Ascending aorta (tissue), 2 donors: ENCODE data around the gene KLHL17. TPM values are rescaled to one million over a fixed set of nuclear protein-coding genes. Genes with fewer than 3 reads are reported as not detected.

Experiments used
- DNase-seq, 2 donors: peaks; one replicate each; pipeline ENCODE4 v3.0.0-alpha.2; 2019; ENCODE audit warnings: low spot score in 2 of 2
- H3K27ac ChIP-seq, 2 donors: fragments of 200-600 bp; sonication (generic); one replicate each; pipeline ENCODE4 v1.5.1; 2016 to 2017; ENCODE audit warnings: mild to moderate bottlenecking in 1 of 2
- H3K27me3 ChIP-seq: fragments of 200-600 bp; sonication (generic); one replicate; pipeline ENCODE4 v1.5.1; 2017
- H3K36me3 ChIP-seq, 2 donors: fragments of 200-600 bp; sonication (generic); one replicate each; pipeline ENCODE4 v1.5.1; 2016
- H3K4me1 ChIP-seq, 2 donors: fragments of 200-600 bp; sonication (generic); one replicate each; pipeline ENCODE4 v1.5.1; 2016 to 2017; ENCODE audit warnings: mild to moderate bottlenecking in 1 of 2
- H3K4me3 ChIP-seq, 2 donors: fragments of 200-600 bp; sonication (generic); one replicate each; pipeline ENCODE4 v1.5.1; 2016 to 2017; ENCODE audit warnings: mild to moderate bottlenecking in 1 of 2
- H3K9me3 ChIP-seq, 2 donors: fragments of 200-600 bp; sonication (generic); one replicate each; pipeline ENCODE4 v1.5.1; 2016
- CTCF ChIP-seq, 3 experiments: fragments of 200-600 bp in 2 of 3; fragments of 450-650 bp in 1 of 3; sonication (generic) in 2 of 3; IDR thresholded peaks; one replicate each; pipeline ENCODE4 v1.5.1; 2016 to 2019; ENCODE audit warnings: antibody characterized with exemption in 3 of 3, mild to moderate bottlenecking in 1 of 3, moderate library complexity in 1 of 3
- intact Hi-C: fragments of 100-400 bp; cut with DNase I; formaldehyde crosslinking; loops from one replicate; pipeline ENCODE4 v1.15.1; 2023
- total RNA-seq: library from RNA; depleted of rRNA; stranded (reverse); fragments of >200 nt; gene quantifications from one replicate; pipeline ENCODE4 v1.1.0, GENCODE V29; 2016

The KLHL17 gene
- total RNA-seq, 1 donor from 2014 or later: 16.6 TPM

- Histone ChIP-seq H3K4me1 (peaks cover 0 to 12% of the 10 kb centered on the region in 2 donors), H3K36me3 (no peaks in the 10 kb centered on the region), H3K27ac (no peak overlapping the region), H3K27me3 (no peaks in the 10 kb centered on the region), H3K4me3 (no peak overlapping the region), H3K9me3 (no peaks in the 10 kb centered on the region)
- TF ChIP-seq CTCF (IDR thresholded peaks at IDR 0.05): no peak
- intact Hi-C loops: no loop called here
- DNase-seq: peak in 1 of 2 donors; percentile 6
These were observed 46.8 kb upstream of the KLHL17 start for GRCh38 chr1:913491-914130.

- TF ChIP-seq CTCF (IDR thresholded peaks at IDR 0.05): no peak
- H3K9me3 ChIP-seq: no peaks in the 10 kb centered on the region
- DNase-seq: no peak
- H3K27ac ChIP-seq: no peak overlapping the region
- H3K4me3 ChIP-seq: no peak overlapping the region
- H3K36me3 ChIP-seq: no peaks in the 10 kb centered on the region
- peaks cover 0 to 12% of the 10 kb centered on the region in 2 donors for H3K4me1 ChIP-seq
- H3K27me3 ChIP-seq: no peaks in the 10 kb centered on the region
- intact Hi-C loops: no loop called here
These were observed 46.1 kb upstream of the KLHL17 start for GRCh38 chr1:914131-914890.

GRCh38 chr1:914891-915280 lies 45.5 kb upstream of the KLHL17 start:
- H3K4me1 ChIP-seq: peaks cover 0 to 12% of the 10 kb centered on the region in 2 donors
- H3K4me3 ChIP-seq: no peak overlapping the region
- H3K27ac ChIP-seq: no peak overlapping the region
- H3K27me3 ChIP-seq: no peaks in the 10 kb centered on the region
- no peaks in the 10 kb centered on the region for H3K36me3 ChIP-seq
- intact Hi-C loops: no loop called here
- no peaks in the 10 kb centered on the region for H3K9me3 ChIP-seq
- no peak for DNase-seq
- TF ChIP-seq CTCF (IDR thresholded peaks at IDR 0.05): no peak

- Histone ChIP-seq H3K27me3 (no peaks in the 10 kb centered on the region), H3K36me3 (no peaks in the 10 kb centered on the region), H3K27ac (no peak overlapping the region), H3K4me3 (no peak overlapping the region), H3K4me1 (peaks cover 2 to 12% of the 10 kb centered on the region in 2 donors), H3K9me3 (no peaks in the 10 kb centered on the region)
- intact Hi-C loops: no loop called here
- DNase-seq: no peak
- TF ChIP-seq CTCF (IDR thresholded peaks at IDR 0.05): no peak
These were observed 44.9 kb upstream of the KLHL17 start for GRCh38 chr1:915295-916172.

- no peak overlapping the region for H3K27ac ChIP-seq
- no peak overlapping the region for H3K4me3 ChIP-seq
- peaks cover 11 to 21% of the 10 kb centered on the region in 2 donors for H3K4me1 ChIP-seq
- no peaks in the 10 kb centered on the region for H3K36me3 ChIP-seq
- TF ChIP-seq CTCF (IDR thresholded peaks at IDR 0.05): no peak
- no peaks in the 10 kb centered on the region for H3K27me3 ChIP-seq
- no peak for DNase-seq
- H3K9me3 ChIP-seq: no peaks in the 10 kb centered on the region
- intact Hi-C loops: no loop called here
These were observed 44.0 kb upstream of the KLHL17 start for GRCh38 chr1:916173-917075.
